T-cell (primary cell): ENCODE results near the gene LIN28A. TPM values are rescaled to one million over a fixed set of nuclear protein-coding genes. Genes with fewer than 3 reads are reported as not detected.
A peak's percentile ranks its signal among the peaks of the same experiment; 100 is the strongest.

Experiments used
- ATAC-seq, 4 experiments: fragments of 200-7000 bp in 3 of 4; fragments of 150-1000 bp in 1 of 4; cut with Tn5 transposase; replicated peaks in 1 of 4; 1 replicate in 3 of 4; 2 replicates in 1 of 4; pipeline ENCODE4 v1.10.0; 2021; ENCODE audit warnings: moderate library complexity in 3 of 4, mild to moderate bottlenecking in 2 of 4, moderate number of reproducible peaks in 1 of 4
- CTCF ChIA-PET, 2 donors: fragments of 300-600 bp; sonication (Branson Sonifier 250); formaldehyde crosslinking; loops; one replicate each; lab custom pipeline; 2022; ENCODE audit warnings: antibody characterized with exemption in 2 of 2; lab: Charles Lee
- POLR2A ChIA-PET, 2 donors: fragments of 300-600 bp; sonication (Branson Sonifier 250); formaldehyde crosslinking; loops; one replicate each; lab custom pipeline; 2022; ENCODE audit warnings: antibody characterized with exemption in 2 of 2; lab: Charles Lee
- DNase-seq, 35 experiments: peaks; one replicate each; pipeline versions ENCODE4 v3.0.0 to v3.0.0-alpha.2; 2013 to 2023
- H3K27ac ChIP-seq: one replicate; pipeline ENCODE4 v1.5.1; 2013; ENCODE audit warnings: low read length
- H3K27me3 ChIP-seq, 2 experiments: replicated peaks in 1 of 2; 1 replicate in 1 of 2; 2 replicates in 1 of 2; pipeline versions ENCODE4 v1.6.1 to v1.7.0; 2013; ENCODE audit warnings: low read length in 1 of 2, mixed read lengths in 1 of 2; ENCODE audit not compliant: control insufficient read depth in 2 of 2, insufficient read depth in 2 of 2; ENCODE audit errors: extremely low read depth in 1 of 2
- H3K36me3 ChIP-seq, 2 donors: 1 replicate in 1 of 2; 2 replicates in 1 of 2; pipeline versions ENCODE4 v1.6.1 to v1.7.0; 2013; ENCODE audit warnings: low read length in 1 of 2; ENCODE audit not compliant: control insufficient read depth in 2 of 2, insufficient read depth in 1 of 2; ENCODE audit errors: extremely low read depth in 1 of 2
- H3K4me1 ChIP-seq, 2 experiments: 1 replicate in 1 of 2; 2 replicates in 1 of 2; pipeline versions ENCODE4 v1.6.1 to v1.7.0; 2013; ENCODE audit warnings: low read length in 2 of 2, mixed read lengths in 1 of 2; ENCODE audit not compliant: insufficient read depth in 2 of 2, control insufficient read depth in 1 of 2; ENCODE audit errors: extremely low read depth in 1 of 2
- H3K4me3 ChIP-seq, 2 donors: 1 replicate in 1 of 2; 2 replicates in 1 of 2; pipeline versions ENCODE4 v1.5.1 to v1.7.0; 2013; ENCODE audit warnings: mild to moderate bottlenecking in 2 of 2, low read length in 1 of 2, moderate library complexity in 1 of 2; ENCODE audit not compliant: control insufficient read depth in 1 of 2; ENCODE audit errors: extremely low read depth in 1 of 2
- H3K9me3 ChIP-seq: 2 replicates; pipeline ENCODE4 v1.7.0; 2013
- H3K27ac Mint-ChIP-seq, 2 donors: one replicate each; pipeline ENCODE4 v1.8.0; 2020 to 2021; ENCODE audit warnings: mild to moderate bottlenecking in 2 of 2, mixed read lengths in 2 of 2
- H3K27me3 Mint-ChIP-seq, 2 donors: one replicate each; pipeline ENCODE4 v1.8.0; 2021 to 2022; ENCODE audit warnings: mixed read lengths in 2 of 2
- H3K36me3 Mint-ChIP-seq: one replicate; pipeline ENCODE4 v1.8.0; 2021; ENCODE audit warnings: mixed read lengths
- H3K4me1 Mint-ChIP-seq, 3 donors: one replicate each; pipeline ENCODE4 v1.8.0; 2020 to 2022; ENCODE audit warnings: mixed read lengths in 3 of 3, mild to moderate bottlenecking in 1 of 3
- H3K4me3 Mint-ChIP-seq, 3 donors: one replicate each; pipeline ENCODE4 v1.8.0; 2020 to 2022; ENCODE audit warnings: mild to moderate bottlenecking in 3 of 3, mixed read lengths in 3 of 3, moderate library complexity in 3 of 3
- H3K9me3 Mint-ChIP-seq, 3 donors: one replicate each; pipeline ENCODE4 v1.8.0; 2020 to 2022; ENCODE audit warnings: mixed read lengths in 3 of 3
- WGBS: methylation state at CpG from one replicate; pipeline ENCODE4 v1.1.5; 2013; ENCODE audit warnings: missing lambda C conversion rate; ENCODE audit not compliant: insufficient coverage; 5-methylcytosine and 5-hydroxymethylcytosine counted together
- total RNA-seq, 35 experiments: library from RNA in 6 of 35; stranded (reverse) in 6 of 35; fragments of 120-200 nt in 1 of 35; gene quantifications; one replicate each; pipeline versions ENCODE4 v1.2.1 to v1.2.4 and lab custom pipeline; 2013 to 2026

The LIN28A gene
- total RNA-seq, 5 donors from 2014 or later (not counting 1 experiment from before 2014, with no cell fraction given), result 0.95 to 1.3 (median 1.1) TPM; not detected in 2

DNA sequence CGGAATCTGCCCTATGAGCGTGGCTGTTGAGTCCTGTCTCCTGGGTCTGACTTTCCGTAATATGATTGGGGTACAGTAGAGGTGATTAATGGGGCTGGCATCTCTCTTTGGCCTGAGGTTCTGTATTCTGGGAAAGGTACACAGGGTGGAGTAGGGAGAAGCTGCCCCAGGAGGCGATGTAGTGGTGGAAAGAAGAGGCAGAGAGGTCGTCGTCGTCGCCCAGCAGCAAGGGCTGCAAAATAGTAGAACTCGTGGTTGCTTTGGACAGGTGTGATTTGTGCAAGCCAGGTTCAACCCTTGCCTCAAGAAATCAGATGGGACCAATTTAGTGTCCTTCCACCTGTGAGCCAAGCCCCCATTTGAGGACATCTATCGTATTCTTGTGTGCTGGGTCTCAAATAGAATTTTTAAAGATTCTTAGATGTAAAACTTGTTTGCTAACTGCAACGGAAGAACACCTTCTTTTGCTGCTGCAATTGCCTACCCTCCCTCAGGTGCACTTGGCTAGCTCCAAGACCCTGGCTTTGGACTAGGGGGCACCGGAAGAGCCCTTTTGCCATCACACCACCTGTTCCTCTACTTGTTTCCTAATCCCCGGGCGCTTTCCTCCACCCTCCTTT lies 60.4 kb downstream of the LIN28A start:
- no peaks in the 10 kb centered on the region for H3K9me3 ChIP-seq
- CTCF ChIA-PET, result interaction anchor here (0.5 to 2.2 kb wide), 6 partner anchors 29 to 301 kb away, joined by 3 to 8 read pairs (median 4); partner anchors contain the start of gene ZNF593 (in 1 of the 2)
- peaks cover 40 to 41% (median 41%) of the 10 kb centered on the region in 3 donors for H3K4me1 Mint-ChIP-seq
- H3K27me3 Mint-ChIP-seq, result no peaks in the 10 kb centered on the region
- H3K36me3 ChIP-seq, result peaks cover 10 to 48% of the 10 kb centered on the region in 2 donors
- peaks cover 25 to 31% of the 10 kb centered on the region in 2 experiments for H3K4me1 ChIP-seq
- no peaks in the 10 kb centered on the region for H3K27me3 ChIP-seq
- H3K9me3 Mint-ChIP-seq, result no peaks in the 10 kb centered on the region
- peak overlapping the region; percentile 77 to 97 for H3K27ac Mint-ChIP-seq
- DNase-seq, result peak in 1 of 35 experiments; percentile 11
- POLR2A ChIA-PET, result no interaction called here
- H3K27ac ChIP-seq, result no peak overlapping the region
- H3K4me3 Mint-ChIP-seq, result peak overlapping the region; percentile 90 to 95 (median 95)
- 71% methylated on average over 11 of the region's 14 CpGs for WGBS
- H3K4me3 ChIP-seq, result peak overlapping the region; percentile 63 to 85
- ATAC-seq, result no peak
- peaks cover 31% of the 10 kb centered on the region for H3K36me3 Mint-ChIP-seq

- Histone ChIP-seq H3K4me1 (peaks cover 25 to 31% of the 10 kb centered on the region in 2 experiments), H3K4me3 (peak overlapping the region; percentile 63 to 85), H3K36me3 (peaks cover 6 to 48% of the 10 kb centered on the region in 2 donors), H3K27me3 (no peaks in the 10 kb centered on the region), H3K27ac (no peak overlapping the region), H3K9me3 (no peaks in the 10 kb centered on the region)
- peak in 31 of 35 experiments; percentile 2 to 60 (median 21) for DNase-seq
- ChIA-PET POLR2A (no interaction called here), CTCF (interaction anchor here (0.6 to 2.2 kb wide), 4 partner anchors 29 to 316 kb away, joined by 3 to 8 read pairs (median 3); partner anchors contain the start of gene PIGV (in 1 of the 2))
- no peaks in the 10 kb centered on the region for H3K27me3 Mint-ChIP-seq
- peak overlapping the region; percentile 97 to 98 for H3K27ac Mint-ChIP-seq
- 2% methylated on average over 33 of the region's 52 CpGs for WGBS
- peak overlapping the region; percentile 90 to 95 (median 95) for H3K4me3 Mint-ChIP-seq
- H3K9me3 Mint-ChIP-seq, result no peaks in the 10 kb centered on the region
- H3K36me3 Mint-ChIP-seq, result peaks cover 33% of the 10 kb centered on the region
- peaks cover 47 to 48% (median 47%) of the 10 kb centered on the region in 3 donors for H3K4me1 Mint-ChIP-seq
- peak; percentile 12 to 27 (median 26) for ATAC-seq
Measured at GRCh38 chr1:26471498-26472319, 61.1 kb downstream of the LIN28A start.

DNA sequence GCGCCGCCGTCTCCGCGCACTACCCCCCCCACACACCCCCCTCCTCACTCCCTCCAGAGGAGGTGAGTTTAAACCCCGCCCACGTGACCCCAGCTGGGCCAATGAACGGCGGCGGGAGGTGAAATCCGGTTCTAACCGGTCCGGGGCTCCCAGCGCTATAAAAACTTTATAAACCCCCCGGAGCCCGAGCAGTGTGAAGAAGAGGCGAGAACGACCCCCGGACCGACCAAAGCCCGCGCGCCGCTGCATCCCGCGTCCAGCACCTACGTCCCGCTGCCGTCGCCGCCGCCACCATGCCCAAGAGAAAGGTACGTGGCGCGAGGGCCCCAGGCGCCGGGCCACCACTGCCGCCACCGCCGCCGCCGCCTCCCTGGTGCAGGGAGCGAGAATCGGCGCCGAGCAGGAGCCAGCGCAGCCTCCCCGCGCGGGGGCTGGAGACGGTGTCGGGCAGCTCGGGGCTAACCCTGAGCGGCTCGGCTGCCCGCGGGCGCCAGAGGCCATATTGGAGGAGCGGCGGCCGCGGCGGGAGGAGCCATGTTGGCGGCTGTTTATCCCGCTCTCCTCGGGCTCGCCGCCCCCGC lies 61.8 kb downstream of the LIN28A start, which contains the start of gene HMGN2:
TSS of gene HMGN2 (plus strand) at position 121 of the 581 bp plus-strand sequence. CDS start at position 294, 173 bp downstream.
- DNase-seq (peak; percentile 75 to 89 (median 84)), ATAC-seq (peak; percentile 68 to 75 (median 70))
- Mint-ChIP-seq H3K9me3 (no peaks in the 10 kb centered on the region), H3K27me3 (no peaks in the 10 kb centered on the region), H3K4me1 (peaks cover 49 to 51% (median 51%) of the 10 kb centered on the region in 3 donors), H3K27ac (peak within 1 kb of the TSS; percentile 97 to 98), H3K36me3 (peaks cover 31% of the 10 kb centered on the region), H3K4me3 (peak within 1 kb of the TSS; percentile 90 to 95 (median 95))
- Histone ChIP-seq H3K27me3 (no peaks in the 10 kb centered on the region), H3K4me1 (peaks cover 25 to 31% of the 10 kb centered on the region in 2 experiments), H3K27ac (peak within 1 kb of the TSS; percentile 93), H3K9me3 (no peaks in the 10 kb centered on the region), H3K36me3 (peaks cover 6 to 48% of the 10 kb centered on the region in 2 donors), H3K4me3 (peak within 1 kb of the TSS; percentile 63 to 85)
- under 1% methylated on average over 47 of the region's 69 CpGs for WGBS
- ChIA-PET POLR2A (no interaction called here), CTCF (interaction anchor here (0.6 to 2.2 kb wide), 3 partner anchors 28 to 316 kb away, joined by 3 to 8 read pairs (median 3); partner anchors contain the start of gene PIGV (in 1 of the 2))

GRCh38 chr1:26472901-26473845 lies 62.6 kb downstream of the LIN28A start:
- Mint-ChIP-seq H3K4me1 (peaks cover 49 to 54% (median 54%) of the 10 kb centered on the region in 3 donors), H3K27ac (peak overlapping the region; percentile 85 to 87), H3K4me3 (peak overlapping the region; percentile 87 to 90 (median 88)), H3K27me3 (no peaks in the 10 kb centered on the region), H3K36me3 (peaks cover 28% of the 10 kb centered on the region), H3K9me3 (no peaks in the 10 kb centered on the region)
- H3K27ac ChIP-seq, result peak overlapping the region; percentile 93
- peaks cover 6 to 45% of the 10 kb centered on the region in 2 donors for H3K36me3 ChIP-seq
- H3K27me3 ChIP-seq, result no peaks in the 10 kb centered on the region
- ChIA-PET POLR2A (no interaction called here), CTCF (interaction anchor here (0.6 to 2.2 kb wide), 2 partner anchors 27 to 315 kb away, joined by 3 to 8 read pairs; partner anchors contain the start of gene PIGV (in 1 of the 2))
- H3K9me3 ChIP-seq, result no peaks in the 10 kb centered on the region
- under 1% methylated on average over 60 of the region's 71 CpGs for WGBS
- DNase-seq, result peak; percentile 89 to 98 (median 94)
- ATAC-seq, result peak; percentile 75 to 84 (median 80)
- peaks cover 25 to 31% of the 10 kb centered on the region in 2 experiments for H3K4me1 ChIP-seq
- peak overlapping the region; percentile 63 to 80 for H3K4me3 ChIP-seq

DNA sequence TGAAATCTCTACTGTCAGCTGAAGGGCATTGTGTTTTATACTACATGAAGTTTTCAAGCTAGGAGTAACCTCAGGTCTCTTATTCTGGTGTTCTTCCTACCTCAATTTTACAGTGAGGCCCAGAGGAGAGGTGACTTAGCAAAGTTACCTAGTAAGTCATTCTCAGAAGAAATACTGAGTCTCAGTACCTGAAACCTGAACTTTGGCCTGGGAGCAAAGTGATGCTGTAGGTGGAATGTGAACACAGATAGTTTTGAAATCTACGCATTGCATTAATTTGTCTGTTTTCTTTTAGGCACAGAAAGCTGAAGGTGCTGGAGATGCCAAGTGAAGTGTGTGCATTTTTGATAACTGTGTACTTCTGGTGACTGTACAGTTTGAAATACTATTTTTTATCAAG lies 64.2 kb downstream of the LIN28A start:
- no peak for ATAC-seq
- no CpG with 5 or more reads among the region's 1 CpG for WGBS
- Mint-ChIP-seq H3K36me3 (peaks cover 33% of the 10 kb centered on the region), H3K9me3 (no peaks in the 10 kb centered on the region), H3K27ac (peak overlapping the region; percentile 58 to 74), H3K4me3 (peak overlapping the region; percentile 87 to 90 (median 88)), H3K27me3 (no peaks in the 10 kb centered on the region), H3K4me1 (peaks cover 49 to 58% (median 54%) of the 10 kb centered on the region in 3 donors)
- ChIA-PET CTCF (interaction anchor here in 1 of 2 donors (0.5 kb wide), 1 partner anchor 165 kb away, joined by 5 read pairs; no protein-coding TSS in a partner anchor), POLR2A (interaction anchor here (0.6 to 0.7 kb wide), 2 partner anchors 68 to 570 kb away, joined by 3 read pairs; no protein-coding TSS in a partner anchor)
- H3K4me3 ChIP-seq, result no peak overlapping the region
- H3K4me1 ChIP-seq, result peaks cover 25 to 31% of the 10 kb centered on the region in 2 experiments
- DNase-seq, result no peak
- H3K27me3 ChIP-seq, result no peaks in the 10 kb centered on the region
- no peak overlapping the region for H3K27ac ChIP-seq
- H3K36me3 ChIP-seq, result peaks cover 6 to 47% of the 10 kb centered on the region in 2 donors
- no peaks in the 10 kb centered on the region for H3K9me3 ChIP-seq
